Measurements from ENCODE around the gene RBP5. TPM values are rescaled to one million over a fixed set of nuclear protein-coding genes. Genes with fewer than 3 reads are reported as not detected.
"Not testable (repeated sequence)": the region's sequence is repeated elsewhere in the genome, so short reads cannot be mapped to it uniquely, and the experiment has no call there.

Gene RBP5
- total RNA-seq, 4 donors from 2014 or later = 0.78 to 9.9 (median 2.2) TPM

DNA sequence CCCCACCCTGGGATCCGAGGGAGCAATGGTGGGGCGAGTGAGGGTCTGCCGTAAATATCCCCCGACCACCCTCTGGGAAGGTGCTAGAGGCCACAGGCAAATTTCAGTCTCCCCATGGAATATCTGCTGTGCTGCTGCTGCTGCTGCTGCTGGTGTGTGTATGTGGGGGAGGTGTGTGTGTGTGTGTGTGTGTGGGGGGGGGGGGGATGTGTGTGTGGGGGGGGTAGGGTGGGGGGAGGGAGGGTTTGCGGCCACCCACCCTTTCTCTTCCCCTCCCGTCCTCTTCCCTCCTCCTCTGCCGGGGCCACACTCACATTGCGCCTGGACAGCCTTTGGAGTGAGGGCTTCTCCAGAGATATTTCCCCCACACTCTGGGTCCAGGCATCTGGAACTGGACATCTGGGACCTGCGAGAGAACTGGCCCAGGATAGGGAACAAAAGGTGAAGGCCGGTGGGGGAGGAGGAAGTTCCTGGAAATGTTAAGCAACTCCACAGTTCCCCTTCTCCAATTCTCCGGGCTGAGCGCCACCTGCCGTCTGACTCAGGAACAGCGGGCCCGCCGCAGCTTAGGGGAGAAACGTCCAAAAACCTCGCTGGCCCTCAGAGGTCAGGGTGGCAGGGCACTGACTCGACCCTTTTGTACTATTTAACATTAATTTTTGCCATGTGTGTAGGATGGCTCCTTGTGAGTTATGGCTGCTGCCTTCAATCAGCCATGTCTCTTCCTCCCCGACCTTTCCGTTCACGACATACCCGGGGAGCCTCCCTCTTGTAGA lies 19.7 kb downstream of the RBP5 start, which contains the start of gene C1RL:
TSS of gene C1RL (minus strand) at position 419 of the 776 bp plus-strand sequence. CDS start at position 385, 34 bp downstream.
- peak; percentile 98 to 99 (median 98) for TF ChIP-seq CTCF (IDR thresholded peaks at IDR 0.05)
- TF ChIP-seq EP300 (IDR thresholded peaks at IDR 0.05) = peak; percentile 94 to 96
- peak; percentile 23 to 37 for TF ChIP-seq POLR2A (IDR thresholded peaks at IDR 0.05)
- Histone ChIP-seq H3K4me1 (peaks cover 0 to 56% (median 12%) of the 10 kb centered on the region in 4 donors), H3K9me3 (peaks cover 0 to 9% (median 0%) of the 10 kb centered on the region in 4 donors), H3K36me3 (peaks cover 0 to 25% (median 0%) of the 10 kb centered on the region in 3 donors), H3K4me3 (peak within 1 kb of the TSS; percentile 45 to 68 (median 56)), H3K27ac (peak within 1 kb of the TSS; percentile 89 to 96 (median 94)), H3K27me3 (no peaks in the 10 kb centered on the region)
- 8 to 13% methylated on average over 21 to 23 of the region's 23 CpGs for WGBS, 2 donors
- peak; percentile 97 to 99 for DNase-seq (ENCODE audit: low spot score in 2 of 2)

DNA sequence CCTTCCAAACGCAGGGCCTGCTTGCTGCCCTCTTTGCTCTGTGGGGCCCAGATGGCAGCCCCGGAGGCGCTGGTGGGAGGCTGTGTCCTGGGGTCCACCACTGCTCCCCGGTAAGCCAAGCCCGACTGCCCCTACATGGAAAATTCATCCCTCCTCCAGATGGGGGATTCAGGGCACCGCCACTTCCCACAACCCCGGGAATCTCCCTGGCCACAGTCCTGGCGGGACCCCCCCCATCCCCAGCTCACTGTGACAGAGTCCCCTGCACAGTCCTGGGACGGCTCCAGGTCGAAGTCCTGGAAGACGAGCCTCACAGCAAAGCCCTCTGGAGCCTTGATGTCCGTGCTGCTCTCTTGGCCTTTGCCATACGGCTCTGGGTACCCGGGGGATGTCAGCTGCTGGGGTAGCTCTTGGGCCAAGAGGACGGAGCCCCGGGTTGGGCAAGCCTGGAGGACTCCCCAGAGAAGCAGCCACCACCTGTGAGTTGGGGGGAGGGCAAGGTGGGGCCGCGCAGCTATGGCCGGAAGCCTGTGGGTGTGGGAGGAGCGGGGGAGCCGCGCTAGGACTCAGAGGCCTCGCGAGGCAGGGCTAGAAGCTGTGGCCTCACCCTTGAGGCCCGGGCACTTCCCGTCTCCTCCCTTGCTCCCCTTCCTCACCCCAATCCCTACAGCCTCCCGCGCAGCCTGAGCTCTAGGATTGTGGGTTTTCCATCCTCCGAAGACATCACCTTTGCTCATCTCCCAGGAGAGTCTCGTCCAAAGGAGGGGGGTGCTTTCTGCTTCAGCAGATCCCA lies 20.5 kb downstream of the RBP5 start:
- Histone ChIP-seq H3K27ac (peak overlapping the region; percentile 89 to 96 (median 94)), H3K4me3 (peak overlapping the region; percentile 45 to 68 (median 56)), H3K4me1 (peaks cover 0 to 52% (median 12%) of the 10 kb centered on the region in 4 donors), H3K9me3 (peaks cover 0 to 9% (median 0%) of the 10 kb centered on the region in 4 donors), H3K36me3 (peaks cover 0 to 33% (median 0%) of the 10 kb centered on the region in 3 donors), H3K27me3 (no peaks in the 10 kb centered on the region)
- WGBS, 2 donors = 2 to 5% methylated on average over 17 of the region's 30 CpGs
- TF ChIP-seq CTCF (IDR thresholded peaks at IDR 0.05) (peak in 1 of 5 experiments; percentile 14), EP300 (IDR thresholded peaks at IDR 0.05) (peak in 1 of 2 donors; percentile 62), POLR2A (IDR thresholded peaks at IDR 0.05) (peak in 1 of 2 donors; percentile 28)
- peak; percentile 63 to 69 for DNase-seq (ENCODE audit: low spot score in 2 of 2)

DNA sequence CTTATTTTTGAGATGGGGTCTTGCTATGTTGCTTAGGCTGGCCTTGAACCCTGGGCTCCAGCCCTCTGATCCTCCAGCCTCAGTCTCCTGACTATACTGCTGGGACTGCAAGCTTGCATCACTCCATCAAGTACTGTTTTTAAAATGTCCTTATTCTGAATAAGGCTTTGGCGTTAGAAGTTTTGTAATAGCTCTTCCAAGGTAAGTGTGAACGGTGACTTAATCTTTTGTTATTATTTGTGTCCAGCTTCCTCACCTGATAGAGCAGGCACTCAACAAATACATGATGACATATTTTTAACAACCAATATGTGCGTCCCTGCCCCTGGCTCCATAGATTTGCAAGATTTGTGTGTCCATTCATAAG lies 21.1 kb downstream of the RBP5 start:
- peak overlapping the region; percentile 89 to 96 (median 94) for H3K27ac ChIP-seq
- peaks cover 0 to 47% (median 10%) of the 10 kb centered on the region in 4 donors for H3K4me1 ChIP-seq
- peaks cover 0 to 35% (median 0%) of the 10 kb centered on the region in 3 donors for H3K36me3 ChIP-seq
- DNase-seq (ENCODE audit: low spot score in 2 of 2) = no peak
- H3K4me3 ChIP-seq = peak overlapping the region; percentile 45 to 68 (median 56)
- WGBS, 2 donors = 60 to 64% methylated on average over 3 of the region's 3 CpGs
- no peaks in the 10 kb centered on the region for H3K27me3 ChIP-seq
- H3K9me3 ChIP-seq = peaks cover 0 to 9% (median 0%) of the 10 kb centered on the region in 4 donors
- TF ChIP-seq POLR2A (IDR thresholded peaks at IDR 0.05) = no peak
- no peak for TF ChIP-seq CTCF (IDR thresholded peaks at IDR 0.05)
- no peak for TF ChIP-seq EP300 (IDR thresholded peaks at IDR 0.05)

- not testable (repeated sequence) for H3K9me3 ChIP-seq; H3K27me3 ChIP-seq; DNase-seq (ENCODE audit: low spot score in 2 of 2)
- peaks cover 0 to 39% (median 0%) of the 10 kb centered on the region in 3 donors for H3K36me3 ChIP-seq
- H3K27ac ChIP-seq = peak overlapping the region; percentile 89 to 96 (median 94)
- WGBS, 2 donors = 97 to 99% methylated on average over 5 of the region's 5 CpGs
- peak overlapping the region in 3 of 4 donors; percentile 52 to 68 (median 59) for H3K4me3 ChIP-seq
- peaks cover 0 to 47% (median 11%) of the 10 kb centered on the region in 4 donors for H3K4me1 ChIP-seq
These were observed 21.5 kb downstream of the RBP5 start for GRCh38 chr12:7107181-7107580.

- WGBS, 2 donors = 91 to 93% methylated on average over 1 of the region's 1 CpG
- Histone ChIP-seq H3K9me3 (peaks cover 0 to 9% (median 0%) of the 10 kb centered on the region in 4 donors), H3K36me3 (peaks cover 0 to 46% (median 0%) of the 10 kb centered on the region in 3 donors), H3K4me1 (peaks cover 0 to 50% (median 10%) of the 10 kb centered on the region in 4 donors), H3K27me3 (no peaks in the 10 kb centered on the region), H3K4me3 (no peak overlapping the region), H3K27ac (peak overlapping the region in 2 of 4 donors; percentile 39 to 94)
- TF ChIP-seq EP300 (IDR thresholded peaks at IDR 0.05) = no peak
- TF ChIP-seq CTCF (IDR thresholded peaks at IDR 0.05) = no peak
- no peak for TF ChIP-seq POLR2A (IDR thresholded peaks at IDR 0.05)
- DNase-seq (ENCODE audit: low spot score in 2 of 2) = no peak
These were observed 22.6 kb downstream of the RBP5 start for GRCh38 chr12:7106082-7106481.
